GM12891 (cell line): Measurements from ENCODE around the gene CDRT15L2.
"Not testable (repeated sequence)": the region's sequence is repeated elsewhere in the genome, so short reads cannot be mapped to it uniquely, and the experiment has no call there.

Experiments
- PAX5 ChIP-seq: IDR thresholded peaks from 2 replicates; pipeline ENCODE4 v1.6.1; 2011; ENCODE audit warnings: low read length, moderate library complexity, mild to moderate bottlenecking; ENCODE audit not compliant: insufficient read depth, severe bottlenecking
- POLR2A ChIP-seq: IDR thresholded peaks from 2 replicates; pipeline ENCODE4 v1.6.1; 2011; ENCODE audit warnings: low read depth, low read length, control low read depth
- POLR2AphosphoS5 ChIP-seq: IDR thresholded peaks from 2 replicates; pipeline ENCODE4 v1.6.1; 2011; ENCODE audit warnings: low read depth, low read length, control low read depth
- POU2F2 ChIP-seq: IDR thresholded peaks from 2 replicates; pipeline ENCODE4 v1.6.1; 2011; ENCODE audit warnings: low read depth, mild to moderate bottlenecking, control low read depth, low read length, moderate library complexity
- SPI1 ChIP-seq: IDR thresholded peaks from 2 replicates; pipeline ENCODE4 v1.6.1; 2011; ENCODE audit warnings: low read depth, low read length, control low read depth
- TAF1 ChIP-seq: IDR thresholded peaks from 2 replicates; pipeline ENCODE4 v1.6.1; 2011; ENCODE audit warnings: low read depth, low read length, control low read depth

GRCh38 chr17:20565245-20565644, 14.3 kb upstream of the CDRT15L2 start:
- TF ChIP-seq POLR2A, TAF1, POLR2AphosphoS5, POU2F2, SPI1, PAX5: not testable (repeated sequence)
